HUES48 (cell line): ENCODE results near the gene NYNRIN.

Experiments used
- H3K27ac ChIP-seq: one replicate; pipeline ENCODE4 v1.7.0; 2013; ENCODE audit warnings: low read depth, low read length, inconsistent platforms
- H3K27me3 ChIP-seq: 2 replicates; pipeline ENCODE4 v1.6.1; 2013; ENCODE audit warnings: mild to moderate bottlenecking, low read length; ENCODE audit not compliant: control insufficient read depth, insufficient read depth
- H3K36me3 ChIP-seq: 2 replicates; pipeline ENCODE4 v1.6.1; 2013; ENCODE audit warnings: low read length; ENCODE audit not compliant: control insufficient read depth, insufficient read depth
- H3K4me1 ChIP-seq: 2 replicates; pipeline ENCODE4 v1.6.1; 2013; ENCODE audit warnings: mild to moderate bottlenecking, low read length; ENCODE audit not compliant: control insufficient read depth, insufficient read depth
- H3K4me3 ChIP-seq: 2 replicates; pipeline ENCODE4 v1.5.1; 2013; ENCODE audit warnings: mild to moderate bottlenecking, low read depth, low read length
- H3K9ac ChIP-seq: 2 replicates; pipeline ENCODE4 v1.6.1; 2013; ENCODE audit warnings: mild to moderate bottlenecking, low read depth, low read length, moderate library complexity
- H3K9me3 ChIP-seq: 2 replicates; pipeline ENCODE4 v1.6.1; 2013; ENCODE audit warnings: low read length; ENCODE audit not compliant: control insufficient read depth, insufficient read depth

NYNRIN gene

GRCh38 chr14:24427537-24428508, 29.0 kb downstream of the NYNRIN start:
- Histone ChIP-seq H3K4me1 (peaks cover 17% of the 10 kb centered on the region; the same call in 1 of the 2 replicates), H3K4me3 (no peak overlapping the region), H3K27ac (no peak overlapping the region), H3K9me3 (no peaks in the 10 kb centered on the region), H3K36me3 (peaks cover 5% of the 10 kb centered on the region), H3K9ac (no peak overlapping the region), H3K27me3 (peaks cover 11% of the 10 kb centered on the region; the same call in 1 of the 2 replicates)

- peaks cover 17% of the 10 kb centered on the region; the same call in 1 of the 2 replicates for H3K4me1 ChIP-seq
- H3K9ac ChIP-seq = no peak overlapping the region
Observed at GRCh38 chr14:24428628-24429394, 30.0 kb downstream of the NYNRIN start.

DNA sequence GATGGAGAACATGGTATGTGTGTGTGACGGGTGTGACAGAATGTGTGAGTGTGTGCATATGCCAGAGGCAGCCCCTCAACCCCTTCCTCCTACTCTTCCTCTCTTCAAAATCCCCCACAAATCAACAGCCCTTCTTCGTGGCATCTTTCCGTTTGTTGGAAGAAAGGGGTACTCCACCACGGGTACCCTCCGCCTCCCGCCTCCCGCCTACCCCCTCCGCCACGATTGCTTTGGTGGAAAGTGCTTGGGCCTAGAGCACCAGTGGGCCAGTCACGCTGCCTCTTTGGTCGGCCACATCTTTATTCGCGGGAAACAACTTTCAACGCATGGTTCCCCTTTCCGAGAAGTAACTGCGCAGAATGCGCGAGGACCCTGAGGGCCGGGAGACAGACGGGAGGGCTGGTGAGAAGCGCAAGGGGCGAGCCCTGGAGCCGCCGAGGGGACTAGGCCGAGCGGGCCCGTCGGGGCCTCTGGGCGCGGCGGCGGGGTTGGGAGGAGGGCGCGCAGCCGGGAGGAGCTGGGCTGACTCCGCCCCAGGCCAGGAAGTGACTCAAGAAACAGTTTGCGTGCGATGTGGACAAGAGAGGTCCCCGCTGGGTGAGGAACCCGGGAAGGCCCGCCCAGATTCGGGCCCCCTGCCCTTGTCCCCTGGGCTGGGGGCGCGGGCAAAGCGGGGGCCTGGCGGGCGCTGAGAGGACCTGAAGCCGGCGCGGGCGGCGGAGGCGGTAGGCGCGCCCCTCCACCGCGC, 30.8 kb downstream of the NYNRIN start, which contains the start of the genes CBLN3 and KHNYN:
Gene CBLN3 (minus strand): TSS at position 274 of the 748 bp plus-strand sequence. CDS start 614 bp downstream, outside the sequence.
Gene KHNYN (plus strand): TSS at position 560 of the 748 bp plus-strand sequence. CDS start 777 bp downstream, outside the sequence.
- peak within 1 kb of the TSS; percentile 90 for H3K27ac ChIP-seq
- H3K9ac ChIP-seq = peak within 1 kb of the TSS; percentile 79
- H3K4me3 ChIP-seq = peak within 1 kb of the TSS; percentile 80
- H3K9me3 ChIP-seq = no peaks in the 10 kb centered on the region
- H3K36me3 ChIP-seq = peaks cover 17% of the 10 kb centered on the region
- peaks cover 17% of the 10 kb centered on the region; the same call in 1 of the 2 replicates for H3K4me1 ChIP-seq
- peaks cover 11% of the 10 kb centered on the region; the same call in 1 of the 2 replicates for H3K27me3 ChIP-seq

More at GRCh38 chr14:24428628-24429394, 30.0 kb downstream of the NYNRIN start:
- H3K9me3 ChIP-seq = no peaks in the 10 kb centered on the region
- peaks cover 11% of the 10 kb centered on the region; the same call in 1 of the 2 replicates for H3K27me3 ChIP-seq
- no peak overlapping the region for H3K27ac ChIP-seq
- peak overlapping the region; percentile 80; the same call in 1 of the 2 replicates for H3K4me3 ChIP-seq
- peaks cover 14% of the 10 kb centered on the region for H3K36me3 ChIP-seq

DNA sequence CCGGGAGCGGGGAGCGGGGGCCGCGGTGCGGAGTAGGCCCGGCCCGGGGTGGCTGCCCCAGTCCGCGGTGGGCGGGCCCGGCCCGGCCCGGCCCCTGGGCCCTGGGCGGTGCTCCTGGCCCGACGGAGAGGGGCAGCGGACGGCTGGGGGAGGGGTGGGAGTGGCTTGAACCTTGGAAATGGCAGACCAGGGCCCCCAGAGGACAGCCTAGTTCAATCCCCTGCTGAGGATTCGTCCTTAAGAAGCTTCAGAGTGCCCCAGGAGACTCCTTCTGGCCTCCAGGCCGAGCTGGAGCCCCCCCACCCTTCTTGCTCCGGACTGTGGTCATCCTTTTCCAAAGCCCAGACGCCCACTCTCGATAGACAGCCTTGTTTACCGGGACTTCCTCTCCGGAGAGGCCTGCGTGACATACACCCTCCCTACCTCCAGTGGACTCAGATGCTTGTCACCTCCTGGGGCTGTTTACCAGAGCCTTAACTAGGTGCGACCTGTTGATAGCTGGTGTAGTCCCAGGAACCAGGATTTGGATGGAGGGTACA, 31.4 kb downstream of the NYNRIN start:
- peaks cover 17% of the 10 kb centered on the region; the same call in 1 of the 2 replicates for H3K4me1 ChIP-seq
- peaks cover 17% of the 10 kb centered on the region for H3K36me3 ChIP-seq
- no peaks in the 10 kb centered on the region for H3K9me3 ChIP-seq
- peak overlapping the region; percentile 79 for H3K9ac ChIP-seq
- H3K4me3 ChIP-seq = peak overlapping the region; percentile 80
- H3K27ac ChIP-seq = peak overlapping the region; percentile 90
- peaks cover 11% of the 10 kb centered on the region; the same call in 1 of the 2 replicates for H3K27me3 ChIP-seq

DNA sequence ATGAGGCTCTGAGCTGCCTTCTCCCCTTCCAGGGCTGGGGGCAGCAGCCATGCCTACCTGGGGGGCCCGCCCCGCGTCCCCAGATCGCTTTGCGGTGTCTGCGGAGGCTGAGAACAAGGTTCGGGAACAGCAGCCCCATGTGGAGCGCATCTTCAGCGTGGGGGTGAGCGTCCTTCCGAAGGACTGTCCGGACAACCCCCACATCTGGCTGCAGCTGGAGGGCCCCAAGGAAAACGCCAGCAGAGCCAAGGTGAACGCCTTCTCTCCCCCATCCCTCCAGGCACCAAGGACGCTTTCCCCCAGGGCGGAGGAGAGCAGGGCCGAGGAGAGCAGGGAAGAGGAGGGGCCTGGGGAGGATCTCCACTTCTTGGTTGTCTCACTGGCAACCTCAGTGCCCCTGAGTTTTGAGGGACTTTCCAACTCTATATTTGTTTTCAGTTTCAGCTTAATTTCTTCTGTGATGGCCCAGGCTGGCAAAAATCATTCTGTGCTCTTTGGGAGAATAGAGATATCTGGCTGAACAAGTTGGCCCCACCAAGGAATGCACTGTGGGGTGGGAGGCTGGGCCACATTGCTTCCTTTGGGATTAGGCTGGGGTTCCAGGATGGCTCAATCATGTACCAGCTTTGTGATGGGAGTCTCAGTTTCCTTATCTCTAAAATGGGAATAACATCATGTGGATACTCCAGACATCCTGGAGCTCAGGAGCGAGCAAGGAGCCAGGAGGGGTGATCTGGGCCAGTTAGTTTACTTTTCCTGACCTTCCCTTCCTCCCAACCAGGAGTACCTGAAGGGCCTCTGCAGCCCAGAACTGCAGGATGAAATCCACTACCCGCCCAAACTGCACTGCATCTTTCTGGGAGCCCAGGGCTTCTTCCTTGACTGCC, 32.1 kb downstream of the NYNRIN start:
- Histone ChIP-seq H3K4me3 (peak overlapping the region; percentile 80), H3K4me1 (peaks cover 17% of the 10 kb centered on the region; the same call in 1 of the 2 replicates), H3K27ac (peak overlapping the region; percentile 90), H3K9me3 (no peaks in the 10 kb centered on the region), H3K36me3 (peaks cover 17% of the 10 kb centered on the region), H3K27me3 (peaks cover 11% of the 10 kb centered on the region; the same call in 1 of the 2 replicates), H3K9ac (peak overlapping the region; percentile 79)

DNA sequence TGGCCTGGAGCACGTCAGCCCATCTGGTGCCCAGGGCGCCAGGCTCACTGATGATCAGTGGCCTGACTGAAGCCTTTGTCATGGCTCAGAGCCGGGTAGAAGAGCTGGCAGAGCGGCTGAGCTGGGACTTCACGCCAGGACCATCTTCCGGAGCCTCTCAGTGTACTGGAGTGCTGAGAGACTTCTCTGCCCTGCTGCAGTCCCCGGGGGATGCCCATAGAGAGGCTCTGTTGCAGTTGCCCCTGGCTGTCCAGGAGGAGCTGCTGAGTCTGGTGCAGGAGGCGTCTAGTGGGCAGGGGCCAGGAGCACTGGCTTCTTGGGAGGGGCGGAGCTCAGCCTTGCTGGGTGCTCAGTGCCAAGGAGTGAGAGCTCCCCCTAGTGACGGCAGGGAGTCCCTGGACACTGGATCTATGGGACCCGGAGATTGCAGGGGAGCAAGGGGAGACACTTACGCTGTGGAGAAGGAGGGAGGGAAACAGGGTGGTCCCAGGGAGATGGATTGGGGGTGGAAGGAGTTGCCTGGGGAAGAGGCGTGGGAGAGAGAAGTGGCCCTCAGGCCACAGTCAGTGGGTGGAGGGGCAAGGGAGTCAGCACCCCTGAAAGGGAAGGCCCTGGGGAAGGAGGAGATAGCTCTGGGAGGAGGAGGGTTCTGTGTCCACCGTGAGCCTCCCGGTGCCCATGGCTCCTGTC, 32.9 kb downstream of the NYNRIN start:
- H3K4me1 ChIP-seq = peaks cover 16% of the 10 kb centered on the region; the same call in 1 of the 2 replicates
- no peaks in the 10 kb centered on the region for H3K9me3 ChIP-seq
- 0 out of 2 replicates have a peak overlapping the region, but pooled peaks have one; percentile 1 for H3K4me3 ChIP-seq
- no peak overlapping the region for H3K27ac ChIP-seq
- peaks cover 21% of the 10 kb centered on the region for H3K36me3 ChIP-seq
- H3K27me3 ChIP-seq = peaks cover 11% of the 10 kb centered on the region; the same call in 1 of the 2 replicates
- H3K9ac ChIP-seq = no peak overlapping the region

DNA sequence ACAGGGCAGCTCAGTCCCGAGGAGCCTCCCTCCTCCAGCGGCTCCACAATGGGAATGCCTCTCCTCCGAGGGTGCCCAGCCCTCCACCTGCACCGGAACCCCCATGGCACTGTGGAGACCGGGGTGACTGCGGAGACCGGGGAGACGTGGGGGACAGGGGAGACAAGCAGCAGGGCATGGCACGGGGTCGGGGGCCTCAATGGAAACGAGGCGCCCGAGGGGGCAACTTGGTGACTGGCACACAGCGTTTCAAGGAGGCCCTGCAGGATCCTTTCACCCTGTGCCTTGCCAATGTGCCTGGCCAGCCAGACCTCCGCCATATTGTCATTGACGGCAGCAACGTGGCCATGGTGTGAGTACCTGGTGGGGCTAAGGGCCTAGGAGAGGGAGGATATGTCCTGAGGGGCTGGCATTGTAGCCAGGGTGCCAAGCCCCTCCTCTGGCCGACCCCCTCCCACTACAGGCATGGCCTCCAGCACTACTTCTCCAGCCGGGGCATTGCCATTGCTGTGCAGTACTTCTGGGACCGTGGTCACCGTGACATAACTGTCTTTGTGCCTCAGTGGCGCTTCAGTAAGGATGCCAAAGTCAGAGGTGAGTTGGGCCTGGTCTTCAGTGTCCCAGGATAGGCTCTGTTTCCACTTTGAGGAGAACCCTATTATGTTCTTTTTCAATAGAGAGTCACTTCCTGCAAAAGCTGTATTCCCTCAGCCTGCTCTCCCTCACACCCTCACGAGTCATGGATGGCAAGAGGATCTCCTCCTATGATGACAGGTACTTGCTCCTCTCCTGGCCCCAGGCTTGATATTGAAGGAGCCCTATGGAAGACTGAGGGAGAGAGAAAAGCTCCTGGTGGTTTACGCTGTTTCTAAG, 33.7 kb downstream of the NYNRIN start:
- Histone ChIP-seq H3K9me3 (no peaks in the 10 kb centered on the region), H3K4me3 (no peak overlapping the region), H3K9ac (no peak overlapping the region), H3K36me3 (peaks cover 27% of the 10 kb centered on the region), H3K27ac (no peak overlapping the region), H3K27me3 (peaks cover 11% of the 10 kb centered on the region; the same call in 1 of the 2 replicates), H3K4me1 (peaks cover 12% of the 10 kb centered on the region; the same call in 1 of the 2 replicates)

- Histone ChIP-seq H3K27me3 (peaks cover 3% of the 10 kb centered on the region; the same call in 1 of the 2 replicates), H3K36me3 (peaks cover 42% of the 10 kb centered on the region)
Observed at GRCh38 chr14:24434036-24434435, 35.2 kb downstream of the NYNRIN start.

More at GRCh38 chr14:24434036-24434435, 35.2 kb downstream of the NYNRIN start:
- Histone ChIP-seq H3K4me3 (no peak overlapping the region), H3K9ac (no peak overlapping the region), H3K9me3 (no peaks in the 10 kb centered on the region), H3K4me1 (peaks cover 12% of the 10 kb centered on the region; the same call in 1 of the 2 replicates), H3K27ac (no peak overlapping the region)
